GM12891 (cell line): Measurements from ENCODE around the gene CPLX3.

ENCODE experiments used
- PAX5 ChIP-seq: IDR thresholded peaks from 2 replicates; pipeline ENCODE4 v1.6.1; 2011; ENCODE audit warnings: low read length, moderate library complexity, mild to moderate bottlenecking; ENCODE audit not compliant: insufficient read depth, severe bottlenecking
- POLR2A ChIP-seq: IDR thresholded peaks from 2 replicates; pipeline ENCODE4 v1.6.1; 2011; ENCODE audit warnings: low read depth, low read length, control low read depth
- POLR2AphosphoS5 ChIP-seq: IDR thresholded peaks from 2 replicates; pipeline ENCODE4 v1.6.1; 2011; ENCODE audit warnings: low read depth, low read length, control low read depth

DNA sequence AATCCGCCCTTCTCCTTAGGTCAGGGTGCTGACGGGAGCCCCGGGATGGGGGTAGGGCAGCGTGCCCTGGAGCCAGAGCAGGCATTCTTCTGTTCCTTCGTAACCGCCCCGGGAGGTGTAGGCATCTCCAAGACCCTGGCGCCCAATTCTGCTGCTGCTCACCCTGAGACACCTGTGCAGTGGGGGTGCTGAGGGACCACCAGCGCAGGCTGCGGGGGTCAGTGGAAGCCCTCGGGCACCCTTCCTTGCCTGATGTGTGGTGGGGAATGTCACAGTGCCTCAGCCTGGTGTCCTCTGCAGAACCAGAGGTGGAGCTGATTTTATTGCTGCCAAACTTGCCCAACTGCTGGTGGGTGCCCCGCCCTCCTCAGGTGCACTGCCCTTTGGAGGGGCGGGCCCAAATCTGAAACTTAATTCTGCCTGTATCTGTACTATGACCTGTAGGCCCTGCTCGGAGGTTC is 37.2 kb upstream of the CPLX3 start:
- TF ChIP-seq POLR2A: peak; percentile 46; the same call in 1 of the 2 replicates
- TF ChIP-seq POLR2AphosphoS5: peak; percentile 56
- TF ChIP-seq PAX5: no peak
